Activated naive CD8-positive, alpha-beta T cell treated with anti-CD3 and anti-CD28 coated beads, Interleukin-2, amount 50 U/mL, for 24 hours (primary cell): ENCODE data around the gene ARNT2.

Experiments
- ATAC-seq: fragments of 150-1000 bp; cut with Tn5 transposase; one replicate; pipeline ENCODE4 v1.10.0; 2021
- DNase-seq: peaks from one replicate; pipeline ENCODE4 v3.0.0; 2021
- H3K27ac Mint-ChIP-seq: one replicate; pipeline ENCODE4 v1.8.0; 2021; ENCODE audit warnings: mild to moderate bottlenecking, mixed read lengths
- H3K27me3 Mint-ChIP-seq: one replicate; pipeline ENCODE4 v1.8.0; 2021; ENCODE audit warnings: mixed read lengths
- H3K36me3 Mint-ChIP-seq: one replicate; pipeline ENCODE4 v1.8.0; 2021; ENCODE audit warnings: low read depth, mixed read lengths
- H3K4me1 Mint-ChIP-seq: one replicate; pipeline ENCODE4 v1.8.0; 2021; ENCODE audit warnings: mixed read lengths
- H3K4me3 Mint-ChIP-seq: one replicate; pipeline ENCODE4 v1.8.0; 2021; ENCODE audit warnings: mild to moderate bottlenecking, moderate library complexity, mixed read lengths
- H3K9me3 Mint-ChIP-seq: one replicate; pipeline ENCODE4 v1.8.0; 2021; ENCODE audit warnings: mixed read lengths

ARNT2 gene

DNA sequence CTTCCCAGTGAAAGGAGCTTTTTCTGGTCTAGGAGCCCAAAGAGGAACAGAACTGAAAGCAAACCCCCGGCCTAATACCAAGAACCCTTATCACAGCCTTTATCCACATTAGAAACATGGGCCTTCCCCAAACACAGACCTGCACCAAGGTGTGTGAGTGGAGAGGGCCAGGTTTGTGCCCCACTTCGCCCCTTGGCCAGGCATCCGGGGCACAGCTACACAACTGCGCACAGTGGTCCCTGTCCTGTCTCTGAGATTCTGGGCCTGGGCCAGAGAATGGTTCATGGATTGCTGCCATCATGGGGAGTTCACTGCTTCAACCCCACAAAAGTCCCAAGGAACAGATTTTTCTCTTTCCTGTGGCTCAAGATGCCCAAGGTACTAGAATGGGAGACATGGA, 165.5 kb downstream of the ARNT2 start:
- no peaks in the 10 kb centered on the region for H3K36me3 Mint-ChIP-seq
- DNase-seq: no peak
- ATAC-seq: no peak
- no peaks in the 10 kb centered on the region for H3K4me1 Mint-ChIP-seq
- no peaks in the 10 kb centered on the region for H3K9me3 Mint-ChIP-seq
- H3K27me3 Mint-ChIP-seq: peaks cover 18% of the 10 kb centered on the region
- no peak overlapping the region for H3K27ac Mint-ChIP-seq
- no peak overlapping the region for H3K4me3 Mint-ChIP-seq

DNA sequence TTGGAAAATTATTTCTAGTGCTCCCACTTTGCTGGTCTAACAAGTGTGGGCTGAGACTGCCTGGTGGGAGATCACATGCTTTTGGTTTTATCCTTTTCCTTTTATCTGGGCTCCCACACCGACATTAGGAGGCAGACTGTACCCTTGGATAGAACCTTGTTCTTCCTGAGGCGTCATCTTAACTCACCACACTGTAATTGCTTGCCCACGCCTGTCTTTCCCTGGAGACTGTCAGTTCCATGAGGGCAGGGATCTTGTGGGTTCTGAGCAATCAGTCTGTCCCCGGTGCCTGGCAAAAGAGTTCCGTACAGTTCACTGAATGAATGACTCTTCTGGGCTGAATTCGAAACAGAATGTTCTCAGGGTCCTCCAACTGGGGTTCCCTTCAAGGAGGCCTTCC, 166.4 kb downstream of the ARNT2 start:
- H3K36me3 Mint-ChIP-seq: no peaks in the 10 kb centered on the region
- no peaks in the 10 kb centered on the region for H3K9me3 Mint-ChIP-seq
- no peak overlapping the region for H3K4me3 Mint-ChIP-seq
- no peaks in the 10 kb centered on the region for H3K4me1 Mint-ChIP-seq
- peaks cover 16% of the 10 kb centered on the region for H3K27me3 Mint-ChIP-seq
- no peak for ATAC-seq
- no peak overlapping the region for H3K27ac Mint-ChIP-seq
- no peak for DNase-seq

DNA sequence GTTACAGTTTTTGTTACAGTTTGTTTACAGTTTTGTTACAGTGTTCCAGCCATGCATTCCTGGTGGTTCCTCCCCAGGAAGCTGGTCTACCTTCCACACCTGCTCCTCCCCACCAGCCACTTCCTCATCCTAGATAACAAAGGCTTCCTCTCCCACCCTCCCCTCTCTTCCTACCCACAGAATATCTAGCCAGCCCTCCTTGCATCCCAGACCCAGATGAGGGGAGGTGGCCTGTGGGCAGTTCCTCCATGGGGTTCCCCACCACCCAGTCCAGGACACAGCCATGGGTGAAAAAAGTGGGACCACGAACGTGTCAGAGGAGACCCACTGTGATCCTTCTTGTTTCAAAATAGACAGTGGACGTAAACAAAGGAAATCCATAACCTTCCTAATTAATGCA, 168.2 kb downstream of the ARNT2 start:
- Mint-ChIP-seq H3K4me3 (no peak overlapping the region), H3K4me1 (no peaks in the 10 kb centered on the region), H3K27me3 (peaks cover 9% of the 10 kb centered on the region), H3K9me3 (no peaks in the 10 kb centered on the region), H3K36me3 (no peaks in the 10 kb centered on the region), H3K27ac (no peak overlapping the region)
- ATAC-seq (no peak), DNase-seq (no peak)

DNA sequence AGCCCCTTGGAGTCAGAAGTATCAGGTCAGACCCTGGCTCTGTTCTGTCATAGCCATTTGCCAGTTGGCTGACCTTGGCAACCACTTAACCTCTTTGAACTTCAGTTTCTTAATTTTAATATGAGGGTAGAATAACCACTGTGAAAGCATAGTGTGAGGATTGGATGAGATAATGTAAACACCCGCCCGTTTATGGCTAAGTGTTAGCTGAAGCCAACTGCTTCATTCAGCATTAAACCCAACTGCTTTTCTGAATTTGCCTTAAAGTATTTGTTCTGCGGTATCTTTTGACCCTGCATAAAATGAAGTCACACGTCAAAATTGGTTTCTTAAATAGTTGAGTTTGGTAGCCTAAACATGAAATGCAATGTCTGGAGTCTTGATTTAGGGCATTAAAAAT, 169.4 kb downstream of the ARNT2 start:
- Mint-ChIP-seq H3K27me3 (peaks cover 1% of the 10 kb centered on the region), H3K4me3 (no peak overlapping the region), H3K36me3 (no peaks in the 10 kb centered on the region), H3K27ac (no peak overlapping the region), H3K4me1 (no peaks in the 10 kb centered on the region), H3K9me3 (no peaks in the 10 kb centered on the region)
- no peak for ATAC-seq
- no peak for DNase-seq

DNA sequence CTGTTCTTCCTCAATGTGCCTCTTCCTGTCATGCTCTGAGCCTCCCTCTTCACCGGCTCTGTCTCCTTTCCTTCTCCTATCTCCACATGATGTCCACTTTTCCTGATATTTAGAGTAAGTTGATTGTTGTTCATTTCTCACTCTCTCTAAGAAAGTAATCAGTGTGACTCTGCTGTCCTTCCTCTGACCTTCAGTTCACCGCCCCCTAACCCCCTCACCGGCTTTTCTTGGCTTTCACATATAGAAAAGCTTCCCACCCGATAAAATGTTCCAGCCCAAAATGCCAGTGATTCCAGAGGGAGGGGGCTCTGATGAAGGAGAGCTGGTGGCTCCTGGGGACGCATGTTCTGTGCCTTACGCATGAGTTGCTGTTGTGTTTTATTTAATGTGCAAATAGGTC, 170.4 kb downstream of the ARNT2 start:
- Mint-ChIP-seq H3K36me3 (no peaks in the 10 kb centered on the region), H3K27ac (no peak overlapping the region), H3K27me3 (peaks cover 1% of the 10 kb centered on the region), H3K4me3 (no peak overlapping the region), H3K9me3 (no peaks in the 10 kb centered on the region), H3K4me1 (no peaks in the 10 kb centered on the region)
- ATAC-seq: no peak
- DNase-seq: no peak

DNA sequence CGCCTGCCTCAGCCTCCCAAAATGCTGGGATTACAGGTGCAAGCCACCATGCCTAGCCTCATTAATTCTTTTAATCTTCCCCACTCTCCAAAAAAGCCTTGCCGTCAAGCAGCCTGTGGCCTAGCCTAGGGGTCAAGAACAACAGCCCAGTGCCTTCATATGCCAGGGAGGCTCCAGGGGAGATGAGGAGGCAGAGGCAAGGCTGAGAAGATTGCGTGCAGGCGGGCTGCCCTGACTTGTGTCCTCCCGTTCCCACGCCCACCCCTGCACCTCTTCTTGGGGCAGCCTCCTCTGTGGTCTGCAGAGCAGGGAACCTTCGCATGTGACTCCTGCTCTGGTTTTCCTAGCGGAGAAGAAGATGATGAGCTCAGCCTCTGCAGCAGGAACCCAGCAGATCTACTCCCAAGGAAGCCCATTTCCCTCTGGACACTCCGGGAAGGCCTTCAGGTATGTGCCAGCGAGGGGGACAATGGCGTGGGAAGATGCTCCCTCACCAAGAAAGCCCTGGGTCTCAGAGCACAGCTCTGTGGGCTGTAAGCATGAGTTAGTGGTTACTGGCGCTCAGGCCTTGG, 172.4 kb downstream of the ARNT2 start:
- H3K36me3 Mint-ChIP-seq: no peaks in the 10 kb centered on the region
- DNase-seq: no peak
- no peak overlapping the region for H3K27ac Mint-ChIP-seq
- H3K9me3 Mint-ChIP-seq: no peaks in the 10 kb centered on the region
- ATAC-seq: no peak
- H3K4me1 Mint-ChIP-seq: no peaks in the 10 kb centered on the region
- H3K4me3 Mint-ChIP-seq: no peak overlapping the region
- H3K27me3 Mint-ChIP-seq: peaks cover 1% of the 10 kb centered on the region

DNA sequence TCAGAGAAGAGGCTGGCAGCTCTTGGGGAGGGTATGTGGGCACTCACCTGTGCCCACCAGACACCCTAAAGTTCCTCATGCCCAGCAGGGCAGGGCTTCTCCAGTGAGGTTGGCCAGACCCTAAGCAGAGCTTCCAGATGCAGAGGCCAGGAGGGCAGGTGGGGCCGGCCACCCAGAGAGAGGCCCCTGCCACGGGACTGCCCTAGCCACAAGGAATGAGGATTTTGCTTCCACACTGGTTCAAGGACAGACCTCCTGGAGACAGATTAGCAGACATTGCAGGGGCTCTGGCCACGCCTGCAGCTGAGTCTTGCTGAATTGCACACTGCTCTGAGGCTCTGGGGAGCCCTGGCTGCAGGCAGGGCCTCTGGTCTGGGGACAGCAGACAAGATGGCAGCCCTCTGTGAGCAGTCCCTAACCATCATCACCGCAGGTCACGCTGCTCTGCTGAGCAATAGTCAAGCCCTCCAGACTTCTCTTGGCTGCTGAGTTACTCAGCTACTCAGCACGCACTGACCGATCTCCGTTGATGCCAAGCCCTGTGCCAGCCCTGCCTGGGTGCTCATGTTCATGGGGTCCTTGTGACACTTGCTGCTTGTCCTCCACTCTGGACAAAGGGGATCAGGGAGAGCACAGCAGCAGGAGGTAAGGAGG, 173.5 kb downstream of the ARNT2 start:
- no peak overlapping the region for H3K27ac Mint-ChIP-seq
- no peaks in the 10 kb centered on the region for H3K36me3 Mint-ChIP-seq
- peaks cover 4% of the 10 kb centered on the region for H3K27me3 Mint-ChIP-seq

DNA sequence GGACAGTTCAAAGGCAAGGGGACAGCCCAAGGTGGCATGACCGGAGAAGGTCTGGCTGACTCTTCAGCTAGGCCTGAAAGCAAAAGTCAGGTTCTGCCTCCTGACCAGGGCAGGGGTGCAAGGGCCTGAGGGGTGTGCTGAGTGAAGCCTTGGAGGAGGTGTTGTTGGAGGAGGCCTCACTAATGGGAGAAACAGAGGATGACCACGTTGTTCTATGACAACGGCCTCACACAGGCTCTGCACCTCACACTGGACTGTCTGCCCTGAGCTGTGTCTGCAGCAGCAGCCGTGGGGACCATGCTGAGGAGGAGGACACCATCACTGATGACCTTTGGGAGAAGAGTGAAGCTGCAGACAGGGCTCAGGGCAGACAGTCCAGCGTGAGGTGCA, 174.0 kb downstream of the ARNT2 start:
- Mint-ChIP-seq H3K27me3 (peaks cover 4% of the 10 kb centered on the region), H3K9me3 (no peaks in the 10 kb centered on the region), H3K36me3 (no peaks in the 10 kb centered on the region), H3K4me3 (no peak overlapping the region), H3K4me1 (no peaks in the 10 kb centered on the region), H3K27ac (no peak overlapping the region)
- ATAC-seq (no peak), DNase-seq (no peak)

More for the DNA sequence above, 173.5 kb downstream of the ARNT2 start:
- ATAC-seq (no peak), DNase-seq (no peak)
- Mint-ChIP-seq H3K4me1 (no peaks in the 10 kb centered on the region), H3K9me3 (no peaks in the 10 kb centered on the region), H3K4me3 (no peak overlapping the region)

DNA sequence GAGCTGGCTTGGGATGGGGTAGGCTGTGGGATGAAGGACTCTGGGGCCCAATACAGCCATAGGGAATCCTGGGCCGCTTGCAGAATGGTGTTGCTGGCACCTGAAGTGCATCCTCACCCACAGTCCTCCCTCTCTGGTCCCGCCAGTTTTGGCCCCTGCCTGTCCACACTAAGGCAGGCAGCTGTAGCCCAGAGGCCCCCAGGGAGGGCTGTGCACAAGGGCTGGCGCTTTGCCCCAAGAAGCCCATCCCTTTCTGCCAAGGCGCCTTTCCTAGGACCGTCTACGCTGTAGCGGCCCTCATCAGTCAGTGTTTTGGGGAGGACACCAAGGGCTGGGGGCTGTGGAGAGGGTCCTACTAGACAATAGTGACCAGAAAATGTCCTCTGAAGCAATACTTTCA, 174.7 kb downstream of the ARNT2 start:
- H3K4me1 Mint-ChIP-seq: no peaks in the 10 kb centered on the region
- DNase-seq: no peak
- H3K36me3 Mint-ChIP-seq: no peaks in the 10 kb centered on the region
- no peak for ATAC-seq
- H3K9me3 Mint-ChIP-seq: no peaks in the 10 kb centered on the region
- peaks cover 5% of the 10 kb centered on the region for H3K27me3 Mint-ChIP-seq
- H3K4me3 Mint-ChIP-seq: no peak overlapping the region
- no peak overlapping the region for H3K27ac Mint-ChIP-seq

DNA sequence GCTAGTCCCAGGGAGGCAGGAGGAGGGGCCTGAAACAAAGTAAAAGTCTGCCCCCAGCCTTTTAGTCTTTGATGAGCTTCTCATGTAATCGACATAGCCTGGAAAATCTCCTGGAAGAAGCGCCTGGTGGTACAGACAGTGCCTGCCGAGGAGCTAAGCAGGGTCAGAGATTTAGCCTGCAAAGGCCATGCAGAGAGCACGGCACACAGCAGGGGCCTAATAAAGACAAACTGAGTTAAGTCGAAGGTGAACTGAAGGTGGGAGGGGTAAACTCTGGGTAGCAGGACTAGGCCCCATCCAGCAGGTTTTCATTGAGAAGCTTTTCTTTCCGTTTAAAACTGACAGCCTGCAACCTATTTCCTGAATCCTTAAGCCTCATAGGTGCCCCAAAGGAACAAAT, 175.4 kb downstream of the ARNT2 start:
- H3K4me3 Mint-ChIP-seq: no peak overlapping the region
- ATAC-seq (no peak), DNase-seq (no peak)
- no peaks in the 10 kb centered on the region for H3K36me3 Mint-ChIP-seq
- peaks cover 4% of the 10 kb centered on the region for H3K27me3 Mint-ChIP-seq
- H3K4me1 Mint-ChIP-seq: no peaks in the 10 kb centered on the region
- no peak overlapping the region for H3K27ac Mint-ChIP-seq
- no peaks in the 10 kb centered on the region for H3K9me3 Mint-ChIP-seq

DNA sequence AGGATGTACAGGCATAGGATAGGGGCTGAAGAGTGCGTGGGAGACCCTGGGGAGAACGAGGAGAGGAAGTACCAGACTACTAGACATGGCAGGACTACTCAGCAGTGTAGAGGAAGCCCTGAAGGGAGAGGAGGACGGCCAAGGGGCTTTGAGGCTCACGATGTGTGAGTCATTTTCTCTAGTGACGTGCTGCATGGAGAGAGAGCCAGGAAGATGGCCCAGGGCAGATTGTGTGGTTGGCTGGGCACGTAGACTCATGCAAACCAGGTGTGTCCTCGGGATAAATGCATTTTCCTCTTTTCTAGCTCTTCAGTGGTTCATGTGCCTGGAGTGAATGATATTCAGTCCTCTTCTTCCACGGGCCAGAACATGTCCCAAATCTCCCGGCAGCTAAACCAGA, 175.9 kb downstream of the ARNT2 start:
- Mint-ChIP-seq H3K27ac (no peak overlapping the region), H3K9me3 (no peaks in the 10 kb centered on the region), H3K27me3 (peaks cover 4% of the 10 kb centered on the region), H3K36me3 (no peaks in the 10 kb centered on the region), H3K4me3 (no peak overlapping the region), H3K4me1 (no peaks in the 10 kb centered on the region)
- DNase-seq (no peak), ATAC-seq (no peak)

DNA sequence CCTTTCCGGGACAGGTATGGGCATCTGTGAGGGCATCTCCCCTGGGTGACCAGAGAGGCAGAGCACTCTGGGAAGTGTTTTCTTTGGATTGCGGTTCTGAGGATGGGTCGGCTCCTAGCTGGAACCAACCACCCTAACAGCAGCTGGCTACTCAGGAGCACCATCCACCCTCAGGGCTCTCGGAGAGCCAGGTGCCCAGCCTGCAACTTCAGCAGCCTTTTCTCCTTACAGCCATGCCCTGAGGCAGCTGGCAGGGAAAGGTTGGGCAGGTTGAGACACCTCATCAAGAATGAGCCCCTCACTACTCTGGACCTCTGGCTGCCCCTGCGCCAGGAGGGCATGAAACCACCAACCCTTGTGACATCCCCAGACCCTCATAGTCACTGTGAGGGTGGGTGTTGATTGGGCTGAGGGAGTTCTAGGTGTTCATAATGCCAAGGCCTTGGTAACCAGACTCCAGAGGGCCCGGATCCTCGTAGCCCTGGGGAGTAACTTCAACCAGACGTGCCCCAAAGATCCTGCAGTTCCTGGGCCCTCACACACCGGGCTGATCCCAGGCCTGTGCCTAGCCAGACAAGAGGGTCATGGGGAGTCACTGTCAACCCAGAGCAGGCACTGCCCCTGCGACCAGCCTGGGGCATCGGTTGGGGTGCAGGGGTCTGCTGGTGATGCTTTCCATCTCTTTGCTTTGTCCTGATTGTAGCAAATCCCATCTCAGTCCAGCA, 176.5 kb downstream of the ARNT2 start:
- ATAC-seq: no peak
- no peaks in the 10 kb centered on the region for H3K36me3 Mint-ChIP-seq

DNA sequence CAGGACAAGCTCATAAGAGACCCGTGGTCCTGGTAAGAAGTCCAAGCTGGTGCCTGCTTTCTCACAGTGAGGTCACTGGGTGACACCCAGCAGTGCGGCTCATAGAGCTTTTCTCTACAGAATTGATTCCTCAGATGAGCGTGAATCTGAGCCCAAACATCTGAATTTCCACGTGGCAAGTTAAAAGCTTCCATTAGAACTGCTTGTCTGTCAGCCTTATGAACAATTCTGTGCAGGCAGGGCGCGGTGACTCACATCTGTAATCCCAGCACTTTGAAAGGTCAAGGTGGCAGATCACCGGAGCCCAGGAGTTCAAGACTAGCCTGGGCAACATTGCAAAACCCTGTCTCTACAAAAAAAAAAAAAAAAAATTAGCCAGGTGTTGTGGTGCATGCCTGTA, 177.8 kb downstream of the ARNT2 start:
- Mint-ChIP-seq H3K9me3 (no peaks in the 10 kb centered on the region), H3K36me3 (no peaks in the 10 kb centered on the region), H3K27ac (no peak overlapping the region), H3K27me3 (peaks cover 4% of the 10 kb centered on the region), H3K4me1 (no peaks in the 10 kb centered on the region), H3K4me3 (no peak overlapping the region)
- ATAC-seq (no peak), DNase-seq (no peak)

More for the DNA sequence above, 176.5 kb downstream of the ARNT2 start:
- no peak for DNase-seq
- Mint-ChIP-seq H3K27me3 (peaks cover 4% of the 10 kb centered on the region), H3K27ac (no peak overlapping the region), H3K9me3 (no peaks in the 10 kb centered on the region), H3K4me3 (no peak overlapping the region), H3K4me1 (no peaks in the 10 kb centered on the region)

DNA sequence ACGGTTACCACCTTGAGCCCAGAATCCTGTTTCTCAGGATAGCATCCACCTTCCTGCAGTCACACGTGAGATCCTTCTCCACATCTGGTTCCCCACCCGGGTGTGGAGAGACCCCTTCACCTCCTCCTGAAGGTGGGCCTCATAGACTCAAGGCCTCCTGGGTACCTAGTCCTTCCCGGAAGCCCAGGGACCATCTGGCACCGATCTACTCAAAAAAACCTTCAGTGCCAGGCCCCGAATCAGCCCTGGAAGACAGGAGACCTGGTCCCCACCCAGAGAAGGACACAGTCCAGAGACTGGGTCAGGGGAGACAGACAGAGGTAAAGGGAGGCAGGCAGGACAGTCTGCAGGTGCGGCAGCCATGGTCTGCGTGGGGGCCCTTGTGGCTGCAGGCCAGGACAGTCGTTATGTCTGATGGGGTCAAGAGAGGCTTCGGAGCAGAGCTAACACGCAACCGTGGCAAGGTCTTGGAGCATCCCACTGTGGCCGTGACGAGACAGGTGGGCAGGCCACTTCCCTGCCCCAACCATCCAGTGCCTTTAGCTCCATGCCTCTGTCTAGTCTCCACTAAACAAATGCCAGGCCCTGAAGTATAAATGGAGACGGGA, 178.7 kb downstream of the ARNT2 start:
- peaks cover 4% of the 10 kb centered on the region for H3K27me3 Mint-ChIP-seq
- H3K4me1 Mint-ChIP-seq: no peaks in the 10 kb centered on the region
- no peak overlapping the region for H3K27ac Mint-ChIP-seq
- H3K4me3 Mint-ChIP-seq: no peak overlapping the region
- ATAC-seq (no peak), DNase-seq (no peak)
- no peaks in the 10 kb centered on the region for H3K9me3 Mint-ChIP-seq
- H3K36me3 Mint-ChIP-seq: no peaks in the 10 kb centered on the region

DNA sequence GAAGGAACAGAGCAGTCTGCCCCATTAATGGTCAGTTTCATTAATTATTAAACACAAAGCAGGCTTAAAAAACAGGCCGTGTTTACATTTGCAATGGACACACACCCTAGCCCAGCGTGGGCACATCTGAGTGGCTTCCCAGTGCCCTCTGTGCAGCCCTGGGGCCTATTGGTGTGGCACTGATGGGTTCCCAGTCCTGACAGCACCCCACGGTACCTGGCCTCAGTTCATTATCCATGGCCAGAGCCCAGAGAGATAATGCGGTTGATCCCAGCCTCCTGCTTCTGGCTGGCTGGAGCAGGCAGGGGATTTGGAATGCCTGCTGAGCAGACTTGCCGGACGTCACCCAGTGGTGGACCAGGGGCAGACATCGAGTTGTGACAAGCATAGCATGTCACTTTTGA, 180.4 kb downstream of the ARNT2 start:
- ATAC-seq: no peak
- H3K27ac Mint-ChIP-seq: no peak overlapping the region
- H3K4me1 Mint-ChIP-seq: no peaks in the 10 kb centered on the region
- H3K36me3 Mint-ChIP-seq: no peaks in the 10 kb centered on the region
- H3K4me3 Mint-ChIP-seq: no peak overlapping the region
- no peaks in the 10 kb centered on the region for H3K9me3 Mint-ChIP-seq
- no peak for DNase-seq
- peaks cover 4% of the 10 kb centered on the region for H3K27me3 Mint-ChIP-seq
